Choroid plexus epithelial cell (primary cell): ENCODE measurements around the gene RCBTB2.

Experiments used
- DNase-seq: peaks from one replicate; pipeline ENCODE4 v3.0.0-alpha.2; 2010; ENCODE audit warnings: low read depth
- H3K4me3 ChIP-seq: 2 replicates; pipeline ENCODE4 v1.5.1; 2011; ENCODE audit warnings: low read depth, mild to moderate bottlenecking, control low read depth, low read length, moderate library complexity
- TF ChIP-seq, protein P1 (sequence below): conservative IDR thresholded peaks from 2 replicates; pipeline ENCODE4 v1.5.1; 2011; ENCODE audit warnings: low read depth, mild to moderate bottlenecking, control low read depth, inconsistent platforms, low read length, moderate library complexity

Gene RCBTB2

DNA sequence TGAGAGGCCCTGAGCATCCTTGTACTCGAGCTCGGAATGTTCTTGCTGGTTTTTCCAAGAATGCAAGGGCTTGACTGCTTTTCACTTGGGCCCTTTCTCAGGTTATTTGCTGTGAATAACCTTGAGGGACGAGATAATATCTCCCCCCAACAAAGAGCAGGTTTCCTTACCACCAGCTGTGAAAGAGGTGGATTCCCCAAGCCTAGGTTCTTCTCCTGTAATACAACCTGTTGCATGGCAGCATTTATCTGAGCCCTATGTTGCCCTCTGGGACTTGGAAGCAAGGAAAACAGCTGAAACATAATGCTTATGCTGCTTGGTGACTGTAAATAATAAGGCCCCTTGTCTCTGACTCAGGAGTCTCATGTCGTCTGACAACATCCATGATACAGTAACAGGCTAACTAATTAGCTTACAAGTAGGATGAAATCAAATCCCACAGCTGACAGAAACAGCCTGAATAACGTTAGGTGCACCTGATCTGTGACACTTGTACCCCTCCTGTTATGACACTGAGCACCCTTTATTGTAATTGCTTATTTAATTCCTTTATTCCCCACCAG, 43.6 kb upstream of the RCBTB2 start:
- DNase-seq: no peak
- no peak overlapping the region for H3K4me3 ChIP-seq
- TF ChIP-seq, protein P1, sequence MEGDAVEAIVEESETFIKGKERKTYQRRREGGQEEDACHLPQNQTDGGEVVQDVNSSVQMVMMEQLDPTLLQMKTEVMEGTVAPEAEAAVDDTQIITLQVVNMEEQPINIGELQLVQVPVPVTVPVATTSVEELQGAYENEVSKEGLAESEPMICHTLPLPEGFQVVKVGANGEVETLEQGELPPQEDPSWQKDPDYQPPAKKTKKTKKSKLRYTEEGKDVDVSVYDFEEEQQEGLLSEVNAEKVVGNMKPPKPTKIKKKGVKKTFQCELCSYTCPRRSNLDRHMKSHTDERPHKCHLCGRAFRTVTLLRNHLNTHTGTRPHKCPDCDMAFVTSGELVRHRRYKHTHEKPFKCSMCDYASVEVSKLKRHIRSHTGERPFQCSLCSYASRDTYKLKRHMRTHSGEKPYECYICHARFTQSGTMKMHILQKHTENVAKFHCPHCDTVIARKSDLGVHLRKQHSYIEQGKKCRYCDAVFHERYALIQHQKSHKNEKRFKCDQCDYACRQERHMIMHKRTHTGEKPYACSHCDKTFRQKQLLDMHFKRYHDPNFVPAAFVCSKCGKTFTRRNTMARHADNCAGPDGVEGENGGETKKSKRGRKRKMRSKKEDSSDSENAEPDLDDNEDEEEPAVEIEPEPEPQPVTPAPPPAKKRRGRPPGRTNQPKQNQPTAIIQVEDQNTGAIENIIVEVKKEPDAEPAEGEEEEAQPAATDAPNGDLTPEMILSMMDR: no peak

GRCh38 chr13:48575031-48575430, 42.2 kb upstream of the RCBTB2 start:
- H3K4me3 ChIP-seq: no peak overlapping the region
- no peak for DNase-seq
- TF ChIP-seq, protein P1: no peak

- H3K4me3 ChIP-seq: no peak overlapping the region
- DNase-seq: no peak
- TF ChIP-seq, protein P1: no peak
These were observed 41.3 kb upstream of the RCBTB2 start for GRCh38 chr13:48574041-48574796.

GRCh38 chr13:48573213-48574007, 40.5 kb upstream of the RCBTB2 start:
- no peak for DNase-seq
- no peak overlapping the region for H3K4me3 ChIP-seq
- TF ChIP-seq, protein P1: no peak

GRCh38 chr13:48571126-48571913, 38.4 kb upstream of the RCBTB2 start:
- TF ChIP-seq, protein P1: no peak
- H3K4me3 ChIP-seq: peak overlapping the region; percentile 33
- peak; percentile 93 for DNase-seq

DNA sequence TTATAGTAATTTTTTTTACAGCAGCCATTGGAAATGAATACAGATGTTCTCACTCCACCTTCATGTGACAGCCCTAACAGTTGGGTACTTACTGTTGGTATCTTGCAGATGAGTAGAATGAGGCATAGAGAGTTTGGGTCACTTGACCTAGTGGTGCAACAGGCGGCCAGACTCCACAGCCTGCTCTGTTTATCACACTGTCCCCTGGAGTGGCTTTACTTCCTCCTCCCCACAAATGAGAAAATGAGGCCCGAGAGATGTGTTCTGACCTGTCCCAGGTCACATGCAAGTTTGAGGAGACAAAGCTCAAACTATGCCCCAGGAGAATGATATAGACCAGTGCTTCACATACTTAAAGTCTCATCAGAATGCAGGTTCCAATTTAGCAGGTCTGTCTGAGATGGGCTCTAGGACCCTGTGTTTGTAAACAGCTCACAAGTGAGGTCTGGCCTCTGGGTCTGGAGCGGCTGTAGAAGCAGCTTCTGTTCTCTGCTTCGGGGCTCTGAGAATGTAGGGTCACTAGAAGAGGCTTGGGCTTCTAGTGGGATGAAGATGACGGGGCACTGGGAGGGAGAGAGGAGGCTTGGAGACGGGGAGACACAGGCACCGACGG, 37.4 kb upstream of the RCBTB2 start:
- TF ChIP-seq, protein P1: no peak
- H3K4me3 ChIP-seq: no peak overlapping the region
- no peak for DNase-seq
